Measurements from ENCODE around the gene DTWD1. TPM values are rescaled to one million over a fixed set of nuclear protein-coding genes. Genes with fewer than 3 reads are reported as not detected.
"Not testable (repeated sequence)": the region's sequence is repeated elsewhere in the genome, so short reads cannot be mapped to it uniquely, and the experiment has no call there.

The DTWD1 gene
- total and polyA plus RNA-seq, 12 donors = 11.4 to 23.2 (median 17.1) TPM

DNA sequence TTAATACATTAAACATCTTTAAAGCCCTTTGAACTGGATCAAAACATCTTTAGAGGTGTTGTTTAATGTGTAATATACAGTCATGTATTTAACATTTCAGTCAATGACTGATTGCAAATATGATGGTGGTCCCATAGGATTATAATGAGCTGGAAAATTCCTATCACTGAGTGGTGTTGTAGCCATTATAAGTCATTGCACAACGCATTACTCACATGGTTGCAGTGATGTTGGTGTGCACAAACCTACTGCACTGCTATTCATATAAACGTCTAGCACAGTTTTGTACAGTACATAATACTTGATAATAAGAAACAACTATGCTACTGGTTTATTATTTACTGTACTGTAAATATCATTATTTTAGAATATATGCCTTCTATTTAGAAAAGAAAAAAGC lies 75.6 kb downstream of the DTWD1 start:
- TF ChIP-seq, protein P1, sequence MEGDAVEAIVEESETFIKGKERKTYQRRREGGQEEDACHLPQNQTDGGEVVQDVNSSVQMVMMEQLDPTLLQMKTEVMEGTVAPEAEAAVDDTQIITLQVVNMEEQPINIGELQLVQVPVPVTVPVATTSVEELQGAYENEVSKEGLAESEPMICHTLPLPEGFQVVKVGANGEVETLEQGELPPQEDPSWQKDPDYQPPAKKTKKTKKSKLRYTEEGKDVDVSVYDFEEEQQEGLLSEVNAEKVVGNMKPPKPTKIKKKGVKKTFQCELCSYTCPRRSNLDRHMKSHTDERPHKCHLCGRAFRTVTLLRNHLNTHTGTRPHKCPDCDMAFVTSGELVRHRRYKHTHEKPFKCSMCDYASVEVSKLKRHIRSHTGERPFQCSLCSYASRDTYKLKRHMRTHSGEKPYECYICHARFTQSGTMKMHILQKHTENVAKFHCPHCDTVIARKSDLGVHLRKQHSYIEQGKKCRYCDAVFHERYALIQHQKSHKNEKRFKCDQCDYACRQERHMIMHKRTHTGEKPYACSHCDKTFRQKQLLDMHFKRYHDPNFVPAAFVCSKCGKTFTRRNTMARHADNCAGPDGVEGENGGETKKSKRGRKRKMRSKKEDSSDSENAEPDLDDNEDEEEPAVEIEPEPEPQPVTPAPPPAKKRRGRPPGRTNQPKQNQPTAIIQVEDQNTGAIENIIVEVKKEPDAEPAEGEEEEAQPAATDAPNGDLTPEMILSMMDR (IDR thresholded peaks at IDR 0.05) = no peak
- intact Hi-C loops (cut with DNase I) = no loop called here
- 76 to 89% methylated on average over 2 of the region's 2 CpGs for WGBS, 2 donors
- Histone ChIP-seq H3K4me1 (no peaks in the 10 kb centered on the region), H3K9me3 (no peaks in the 10 kb centered on the region), H3K27me3 (no peaks in the 10 kb centered on the region), H3K4me3 (no peak overlapping the region), H3K27ac (no peak overlapping the region), H3K36me3 (no peaks in the 10 kb centered on the region)
- DNase-seq (no peak), ATAC-seq (no peak)

GRCh38 chr15:49697121-49697520 lies 76.3 kb downstream of the DTWD1 start:
- Histone ChIP-seq H3K4me1 (no peaks in the 10 kb centered on the region), H3K36me3 (no peaks in the 10 kb centered on the region), H3K27me3 (no peaks in the 10 kb centered on the region), H3K27ac (no peak overlapping the region), H3K4me3 (no peak overlapping the region), H3K9me3 (no peaks in the 10 kb centered on the region)
- TF ChIP-seq, protein P1 (IDR thresholded peaks at IDR 0.05) = no peak
- 92 to 95% methylated on average over 1 of the region's 1 CpG for WGBS, 2 donors
- ATAC-seq (no peak), DNase-seq (no peak)
- intact Hi-C loops (cut with DNase I) = no loop called here

DNA sequence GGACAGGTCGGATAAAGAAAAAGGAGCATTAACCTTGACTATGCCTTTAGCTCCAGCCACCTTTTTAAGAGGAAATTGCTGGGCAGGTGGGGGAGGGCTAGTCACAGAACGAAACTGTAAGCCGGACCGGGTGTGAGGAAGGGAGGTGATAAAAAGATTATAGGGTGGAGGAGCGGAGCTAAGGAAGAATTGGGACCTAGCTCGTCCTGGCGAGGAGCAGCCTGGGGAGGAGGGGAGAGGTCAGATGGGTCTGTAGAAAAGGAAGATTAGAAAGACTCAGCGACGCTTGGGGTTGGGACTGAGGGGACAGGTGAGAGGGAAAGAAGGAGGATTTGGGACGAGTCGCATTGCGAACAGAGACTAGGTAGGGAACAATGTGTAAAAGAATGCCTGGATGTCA lies 82.1 kb downstream of the DTWD1 start:
- H3K27ac ChIP-seq, ATAC-seq, H3K4me1 ChIP-seq, DNase-seq, H3K27me3 ChIP-seq, H3K4me3 ChIP-seq, H3K36me3 ChIP-seq: not testable (repeated sequence)
- 65 to 71% methylated on average over 12 of the region's 12 CpGs for WGBS, 2 donors
- peaks cover 0 to 10% (median 4%) of the 10 kb centered on the region in 11 donors for H3K9me3 ChIP-seq
- intact Hi-C loops (cut with DNase I) = loop anchor here in 1 of 10 donors (10.0 kb wide), 1 partner anchor 62 kb away; no protein-coding TSS in a partner anchor

Other genes starting within 250 kb of the DTWD1 start
- 10 to 100 TPM; 12.5 to 44.2 (median 25.0) TPM for gene FGF7, start 197.8 kb upstream of the DTWD1 start, total RNA-seq
- gene FGF7, start 197.8 kb upstream of the DTWD1 start, polyA plus RNA-seq = 10 to 100 TPM in 1 of 2 donors, 1 to 10 TPM in 1; 9.4 to 12.6 TPM
- gene FAM227B, start 230 bp upstream of the DTWD1 start, total RNA-seq = 10 to 100 TPM; 10.3 to 22.8 (median 14.6) TPM
- gene FAM227B, start 230 bp upstream of the DTWD1 start, polyA plus RNA-seq = 1 to 10 TPM; 5.1 to 6.6 TPM